ENCODE data around the gene ZNF865.
A peak's percentile ranks its signal among the peaks of the same experiment; 100 is the strongest.

- TF ChIP-seq CHD1 (IDR thresholded peaks at IDR 0.05; ENCODE audit: low read depth, low read length) (no peak), E2F4 (IDR thresholded peaks at IDR 0.05; ENCODE audit: low read depth, low read length) (0 out of 2 replicates have a peak, but pooled peaks have one; percentile 25), CHD2 (IDR thresholded peaks at IDR 0.05; ENCODE audit: borderline replicate concordance, low read depth, low read length) (peak; percentile 67; the same call in 1 of the 2 replicates), MTA3 (IDR thresholded peaks at IDR 0.05; ENCODE audit: borderline replicate concordance, low read length) (no peak)
- TF ChIP-seq, protein P1, sequence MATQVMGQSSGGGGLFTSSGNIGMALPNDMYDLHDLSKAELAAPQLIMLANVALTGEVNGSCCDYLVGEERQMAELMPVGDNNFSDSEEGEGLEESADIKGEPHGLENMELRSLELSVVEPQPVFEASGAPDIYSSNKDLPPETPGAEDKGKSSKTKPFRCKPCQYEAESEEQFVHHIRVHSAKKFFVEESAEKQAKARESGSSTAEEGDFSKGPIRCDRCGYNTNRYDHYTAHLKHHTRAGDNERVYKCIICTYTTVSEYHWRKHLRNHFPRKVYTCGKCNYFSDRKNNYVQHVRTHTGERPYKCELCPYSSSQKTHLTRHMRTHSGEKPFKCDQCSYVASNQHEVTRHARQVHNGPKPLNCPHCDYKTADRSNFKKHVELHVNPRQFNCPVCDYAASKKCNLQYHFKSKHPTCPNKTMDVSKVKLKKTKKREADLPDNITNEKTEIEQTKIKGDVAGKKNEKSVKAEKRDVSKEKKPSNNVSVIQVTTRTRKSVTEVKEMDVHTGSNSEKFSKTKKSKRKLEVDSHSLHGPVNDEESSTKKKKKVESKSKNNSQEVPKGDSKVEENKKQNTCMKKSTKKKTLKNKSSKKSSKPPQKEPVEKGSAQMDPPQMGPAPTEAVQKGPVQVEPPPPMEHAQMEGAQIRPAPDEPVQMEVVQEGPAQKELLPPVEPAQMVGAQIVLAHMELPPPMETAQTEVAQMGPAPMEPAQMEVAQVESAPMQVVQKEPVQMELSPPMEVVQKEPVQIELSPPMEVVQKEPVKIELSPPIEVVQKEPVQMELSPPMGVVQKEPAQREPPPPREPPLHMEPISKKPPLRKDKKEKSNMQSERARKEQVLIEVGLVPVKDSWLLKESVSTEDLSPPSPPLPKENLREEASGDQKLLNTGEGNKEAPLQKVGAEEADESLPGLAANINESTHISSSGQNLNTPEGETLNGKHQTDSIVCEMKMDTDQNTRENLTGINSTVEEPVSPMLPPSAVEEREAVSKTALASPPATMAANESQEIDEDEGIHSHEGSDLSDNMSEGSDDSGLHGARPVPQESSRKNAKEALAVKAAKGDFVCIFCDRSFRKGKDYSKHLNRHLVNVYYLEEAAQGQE (IDR thresholded peaks at IDR 0.05; ENCODE audit: low read depth, low read length), result no peak
Measured at GRCh38 chr19:55653651-55654322, 48.3 kb downstream of the ZNF865 start.
